Measurements from ENCODE around the gene CNKSR3.

DNA sequence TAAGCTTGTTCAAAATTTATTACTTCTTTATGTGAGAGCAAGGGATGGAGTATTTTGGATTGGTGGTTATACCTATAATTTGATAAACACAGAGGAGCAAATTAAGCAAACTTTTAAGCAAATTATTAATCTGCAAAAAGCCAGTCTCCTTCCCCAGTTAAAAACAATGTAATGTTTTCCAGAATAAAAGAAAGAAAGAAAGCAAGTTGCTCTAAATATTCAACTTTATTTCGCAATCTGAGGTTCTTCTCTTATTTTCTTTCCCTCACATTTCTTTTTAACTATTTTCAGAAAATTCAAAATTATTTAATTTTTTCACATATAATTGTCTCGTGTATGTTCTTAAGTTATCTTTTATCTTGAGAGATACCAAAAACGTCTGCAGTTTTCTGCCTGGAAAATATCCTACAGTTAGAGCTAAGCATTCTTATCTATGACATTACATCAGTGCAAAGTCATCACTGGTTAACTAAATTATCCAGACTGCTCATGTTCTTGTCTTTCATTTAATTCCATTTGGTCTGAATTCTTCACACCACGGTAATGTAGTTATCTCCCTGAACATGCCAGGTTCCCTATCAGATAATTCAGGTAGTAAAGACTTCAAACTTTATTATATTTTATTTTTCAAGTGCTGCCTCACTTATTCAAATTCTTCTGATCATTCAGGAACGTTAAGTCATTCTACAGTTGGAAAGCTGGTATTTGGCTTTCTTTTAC lies 3.3 kb upstream of the CNKSR3 start:
- TF ChIP-seq, protein P1, sequence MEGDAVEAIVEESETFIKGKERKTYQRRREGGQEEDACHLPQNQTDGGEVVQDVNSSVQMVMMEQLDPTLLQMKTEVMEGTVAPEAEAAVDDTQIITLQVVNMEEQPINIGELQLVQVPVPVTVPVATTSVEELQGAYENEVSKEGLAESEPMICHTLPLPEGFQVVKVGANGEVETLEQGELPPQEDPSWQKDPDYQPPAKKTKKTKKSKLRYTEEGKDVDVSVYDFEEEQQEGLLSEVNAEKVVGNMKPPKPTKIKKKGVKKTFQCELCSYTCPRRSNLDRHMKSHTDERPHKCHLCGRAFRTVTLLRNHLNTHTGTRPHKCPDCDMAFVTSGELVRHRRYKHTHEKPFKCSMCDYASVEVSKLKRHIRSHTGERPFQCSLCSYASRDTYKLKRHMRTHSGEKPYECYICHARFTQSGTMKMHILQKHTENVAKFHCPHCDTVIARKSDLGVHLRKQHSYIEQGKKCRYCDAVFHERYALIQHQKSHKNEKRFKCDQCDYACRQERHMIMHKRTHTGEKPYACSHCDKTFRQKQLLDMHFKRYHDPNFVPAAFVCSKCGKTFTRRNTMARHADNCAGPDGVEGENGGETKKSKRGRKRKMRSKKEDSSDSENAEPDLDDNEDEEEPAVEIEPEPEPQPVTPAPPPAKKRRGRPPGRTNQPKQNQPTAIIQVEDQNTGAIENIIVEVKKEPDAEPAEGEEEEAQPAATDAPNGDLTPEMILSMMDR (IDR thresholded peaks at IDR 0.05; ENCODE audit: low read depth, low read length): no peak
- no peak for TF ChIP-seq EZH2phosphoT487 (IDR thresholded peaks at IDR 0.05; ENCODE audit: low read depth)

Measured in OCI-LY3 (cell line).